ENCODE results near the gene MAP3K21. TPM values are rescaled to one million over a fixed set of nuclear protein-coding genes. Genes with fewer than 3 reads are reported as not detected.

Gene MAP3K21
- total and polyA plus RNA-seq, 2 donors (not counting 1 experiment from before 2014, with no cell fraction given) = 0.07 to 0.17 TPM

DNA sequence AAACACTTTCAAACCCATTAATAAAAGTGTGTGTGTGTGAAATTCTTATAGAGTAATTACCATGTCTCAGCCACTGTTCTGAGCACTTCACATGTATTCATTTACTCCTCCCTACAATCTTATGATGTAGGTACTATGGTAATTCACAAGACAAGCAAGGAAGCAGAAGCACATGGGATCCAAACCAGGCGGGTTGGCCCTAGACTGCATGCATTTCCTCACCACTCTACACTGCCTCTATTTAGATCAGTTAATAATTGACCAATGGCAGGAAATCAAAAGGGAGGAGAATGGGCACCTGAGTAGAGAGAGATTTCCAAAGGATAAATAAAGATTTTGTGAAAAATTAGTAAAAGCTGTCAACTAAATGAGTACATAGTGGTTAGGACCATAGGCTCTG lies 15.7 kb downstream of the MAP3K21 start:
- no peak for DNase-seq (ENCODE audit: low read depth in 2 of 2)

DNA sequence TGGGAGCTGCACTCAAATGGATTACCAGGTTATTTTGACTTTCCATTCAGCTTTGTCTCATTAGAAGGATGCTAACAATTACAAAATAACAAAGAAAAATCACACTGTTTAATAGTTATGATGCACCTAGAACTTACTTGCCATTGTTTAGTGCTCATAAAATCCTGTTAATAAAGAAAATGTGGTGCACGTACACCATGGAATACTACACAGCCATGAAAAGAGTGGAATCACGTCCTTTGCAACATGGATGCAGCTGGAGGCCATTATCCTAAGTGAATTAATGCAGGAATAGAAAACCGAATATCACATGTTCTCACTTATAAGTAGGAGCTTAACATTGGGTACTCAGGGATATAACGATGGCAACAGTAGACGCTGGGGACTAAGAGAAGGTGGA lies 19.8 kb downstream of the MAP3K21 start:
- Histone ChIP-seq H3K27ac (ENCODE audit: insufficient read depth, low read length) (no peak overlapping the region), H2AFZ (ENCODE audit: low read length) (no peak overlapping the region), H3K4me1 (ENCODE audit: control insufficient read depth, extremely low read depth, insufficient read depth, low read length) (no peaks in the 10 kb centered on the region), H3K4me2 (ENCODE audit: extremely low read depth, insufficient read depth, low read length) (no peak overlapping the region), H3K9me3 (ENCODE audit: control insufficient read depth, insufficient read depth, low read depth, low read length) (no peaks in the 10 kb centered on the region), H3K36me3 (ENCODE audit: control insufficient read depth, insufficient read depth, low read length) (no peaks in the 10 kb centered on the region), H3K4me3 (replicated peaks in 1 of 4; ENCODE audit: control extremely low read depth in 1 of 4, insufficient read depth in 1 of 4, low read depth in 3 of 4, low read length in 4 of 4) (no peak overlapping the region), H3K27me3 (ENCODE audit: control insufficient read depth, insufficient read depth, low read length) (no peaks in the 10 kb centered on the region), H3K9ac (ENCODE audit: insufficient read depth, low read length) (no peak overlapping the region), H3K79me2 (ENCODE audit: control insufficient read depth, insufficient read depth, low read length) (no peaks in the 10 kb centered on the region), H4K20me1 (ENCODE audit: control insufficient read depth, extremely low read depth, insufficient read depth, low read length) (no peaks in the 10 kb centered on the region)
- no peak for DNase-seq (ENCODE audit: low read depth in 2 of 2)
- TF ChIP-seq, protein P1, sequence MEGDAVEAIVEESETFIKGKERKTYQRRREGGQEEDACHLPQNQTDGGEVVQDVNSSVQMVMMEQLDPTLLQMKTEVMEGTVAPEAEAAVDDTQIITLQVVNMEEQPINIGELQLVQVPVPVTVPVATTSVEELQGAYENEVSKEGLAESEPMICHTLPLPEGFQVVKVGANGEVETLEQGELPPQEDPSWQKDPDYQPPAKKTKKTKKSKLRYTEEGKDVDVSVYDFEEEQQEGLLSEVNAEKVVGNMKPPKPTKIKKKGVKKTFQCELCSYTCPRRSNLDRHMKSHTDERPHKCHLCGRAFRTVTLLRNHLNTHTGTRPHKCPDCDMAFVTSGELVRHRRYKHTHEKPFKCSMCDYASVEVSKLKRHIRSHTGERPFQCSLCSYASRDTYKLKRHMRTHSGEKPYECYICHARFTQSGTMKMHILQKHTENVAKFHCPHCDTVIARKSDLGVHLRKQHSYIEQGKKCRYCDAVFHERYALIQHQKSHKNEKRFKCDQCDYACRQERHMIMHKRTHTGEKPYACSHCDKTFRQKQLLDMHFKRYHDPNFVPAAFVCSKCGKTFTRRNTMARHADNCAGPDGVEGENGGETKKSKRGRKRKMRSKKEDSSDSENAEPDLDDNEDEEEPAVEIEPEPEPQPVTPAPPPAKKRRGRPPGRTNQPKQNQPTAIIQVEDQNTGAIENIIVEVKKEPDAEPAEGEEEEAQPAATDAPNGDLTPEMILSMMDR (conservative IDR thresholded peaks at IDR 0.05 in 1 of 2, IDR thresholded peaks at IDR 0.05 in 1 of 2; ENCODE audit: low read depth in 1 of 2, low read length in 2 of 2) = no peak
- TF ChIP-seq EZH2 (IDR thresholded peaks at IDR 0.05; ENCODE audit: low read length, missing control alignments) = no peak

More for the DNA sequence above, 15.7 kb downstream of the MAP3K21 start:
- Histone ChIP-seq H3K79me2 (ENCODE audit: control insufficient read depth, insufficient read depth, low read length) (no peaks in the 10 kb centered on the region), H3K4me1 (ENCODE audit: control insufficient read depth, extremely low read depth, insufficient read depth, low read length) (no peaks in the 10 kb centered on the region), H3K27ac (ENCODE audit: insufficient read depth, low read length) (no peak overlapping the region), H3K4me3 (replicated peaks in 1 of 4; ENCODE audit: control extremely low read depth in 1 of 4, insufficient read depth in 1 of 4, low read depth in 3 of 4, low read length in 4 of 4) (no peak overlapping the region), H3K27me3 (ENCODE audit: control insufficient read depth, insufficient read depth, low read length) (no peaks in the 10 kb centered on the region), H4K20me1 (ENCODE audit: control insufficient read depth, extremely low read depth, insufficient read depth, low read length) (no peaks in the 10 kb centered on the region), H3K9me3 (ENCODE audit: control insufficient read depth, insufficient read depth, low read depth, low read length) (no peaks in the 10 kb centered on the region), H3K4me2 (ENCODE audit: extremely low read depth, insufficient read depth, low read length) (no peak overlapping the region), H3K36me3 (ENCODE audit: control insufficient read depth, insufficient read depth, low read length) (no peaks in the 10 kb centered on the region), H3K9ac (ENCODE audit: insufficient read depth, low read length) (no peak overlapping the region), H2AFZ (ENCODE audit: low read length) (no peak overlapping the region)
- TF ChIP-seq, protein P1 (conservative IDR thresholded peaks at IDR 0.05 in 1 of 2, IDR thresholded peaks at IDR 0.05 in 1 of 2; ENCODE audit: low read depth in 1 of 2, low read length in 2 of 2) = no peak
- TF ChIP-seq EZH2 (IDR thresholded peaks at IDR 0.05; ENCODE audit: low read length, missing control alignments) = no peak

DNA sequence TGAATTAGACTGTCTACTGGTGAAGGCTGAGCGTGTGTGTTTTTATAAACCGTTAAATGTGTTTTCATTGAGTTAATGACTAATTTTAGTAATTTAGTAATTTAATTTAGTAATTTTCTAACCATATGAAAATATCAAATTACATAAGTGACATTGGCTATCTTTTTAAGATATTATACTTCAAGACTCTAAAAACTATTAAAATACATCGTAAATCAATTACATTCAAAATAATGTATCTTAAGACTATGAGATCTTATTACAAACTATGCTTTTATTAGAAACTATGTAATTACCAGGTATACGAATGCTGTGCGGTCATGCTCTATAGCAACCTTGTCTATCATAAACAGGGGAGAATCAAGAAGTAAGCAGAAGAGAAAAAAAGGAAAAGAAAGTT lies 21.6 kb downstream of the MAP3K21 start:
- TF ChIP-seq EZH2 (IDR thresholded peaks at IDR 0.05; ENCODE audit: low read length, missing control alignments) = no peak
- TF ChIP-seq, protein P1 (conservative IDR thresholded peaks at IDR 0.05 in 1 of 2, IDR thresholded peaks at IDR 0.05 in 1 of 2; ENCODE audit: low read depth in 1 of 2, low read length in 2 of 2) = no peak
- Histone ChIP-seq H3K4me2 (ENCODE audit: extremely low read depth, insufficient read depth, low read length) (no peak overlapping the region), H3K9ac (ENCODE audit: insufficient read depth, low read length) (no peak overlapping the region), H3K4me3 (replicated peaks in 1 of 4; ENCODE audit: control extremely low read depth in 1 of 4, insufficient read depth in 1 of 4, low read depth in 3 of 4, low read length in 4 of 4) (no peak overlapping the region), H2AFZ (ENCODE audit: low read length) (no peak overlapping the region), H3K27ac (ENCODE audit: insufficient read depth, low read length) (no peak overlapping the region), H3K9me3 (ENCODE audit: control insufficient read depth, insufficient read depth, low read depth, low read length) (no peaks in the 10 kb centered on the region), H3K27me3 (ENCODE audit: control insufficient read depth, insufficient read depth, low read length) (no peaks in the 10 kb centered on the region), H3K4me1 (ENCODE audit: control insufficient read depth, extremely low read depth, insufficient read depth, low read length) (no peaks in the 10 kb centered on the region), H4K20me1 (ENCODE audit: control insufficient read depth, extremely low read depth, insufficient read depth, low read length) (no peaks in the 10 kb centered on the region), H3K36me3 (ENCODE audit: control insufficient read depth, insufficient read depth, low read length) (no peaks in the 10 kb centered on the region), H3K79me2 (ENCODE audit: control insufficient read depth, insufficient read depth, low read length) (no peaks in the 10 kb centered on the region)
- no peak for DNase-seq (ENCODE audit: low read depth in 2 of 2)

Data from fibroblast of lung (primary cell).